H9 (cell line): ENCODE measurements around the gene POU2AF1. TPM values are rescaled to one million over a fixed set of nuclear protein-coding genes. Genes with fewer than 3 reads are reported as not detected.

Experiments
- DNase-seq: peaks from one replicate; pipeline ENCODE4 v3.0.0-alpha.2; 2017
- H2AFZ ChIP-seq: one replicate; pipeline ENCODE4 v1.6.1; 2013; ENCODE audit warnings: mild to moderate bottlenecking, low read length, control low read depth, moderate library complexity
- H2AK5ac ChIP-seq: 2 replicates; pipeline ENCODE4 v1.6.1; 2013; ENCODE audit warnings: low read length, control low read depth, mixed read lengths; ENCODE audit not compliant: insufficient read length
- H2BK120ac ChIP-seq: one replicate; pipeline ENCODE4 v1.6.1; 2013; ENCODE audit warnings: low read depth, mild to moderate bottlenecking, low read length, control low read depth, inconsistent platforms; ENCODE audit not compliant: poor library complexity, severe bottlenecking
- H2BK12ac ChIP-seq: 2 replicates; pipeline ENCODE4 v1.6.1; 2013; ENCODE audit warnings: low read length, control low read depth, mixed read lengths, low read depth; ENCODE audit not compliant: insufficient read length
- H2BK15ac ChIP-seq: 2 replicates; pipeline ENCODE4 v1.6.1; 2013; ENCODE audit warnings: low read depth, low read length, control low read depth
- H2BK20ac ChIP-seq: one replicate; pipeline ENCODE4 v1.6.1; 2013; ENCODE audit warnings: low read depth, mild to moderate bottlenecking, low read length, control low read depth, inconsistent platforms; ENCODE audit not compliant: poor library complexity, severe bottlenecking
- H2BK5ac ChIP-seq: 2 replicates; pipeline ENCODE4 v1.6.1; 2013; ENCODE audit warnings: low read length, control low read depth, mixed read lengths; ENCODE audit not compliant: insufficient read length
- H3K14ac ChIP-seq: 2 replicates; pipeline ENCODE4 v1.6.1; 2013; ENCODE audit warnings: low read length, control low read depth; ENCODE audit not compliant: insufficient read depth
- H3K18ac ChIP-seq: 2 replicates; pipeline ENCODE4 v1.6.1; 2013; ENCODE audit warnings: low read depth, mild to moderate bottlenecking, mixed read lengths, low read length, control low read depth; ENCODE audit not compliant: insufficient read length
- H3K23ac ChIP-seq: 2 replicates; pipeline ENCODE4 v1.6.1; 2013; ENCODE audit warnings: low read length, control low read depth, mixed read lengths, low read depth; ENCODE audit not compliant: insufficient read length
- H3K23me2 ChIP-seq: 2 replicates; pipeline ENCODE4 v1.6.1; 2013; ENCODE audit warnings: low read depth, mild to moderate bottlenecking, mixed read lengths, low read length, control low read depth; ENCODE audit not compliant: insufficient read length, poor library complexity, severe bottlenecking
- H3K27ac ChIP-seq: 2 replicates; pipeline ENCODE4 v1.5.1; 2013; ENCODE audit warnings: low read length, control low read depth, mixed read lengths, low read depth; ENCODE audit not compliant: insufficient read length
- H3K27me3 ChIP-seq: 2 replicates; pipeline ENCODE4 v1.6.1; 2013; ENCODE audit warnings: low read length, control low read depth, inconsistent platforms; ENCODE audit not compliant: insufficient read depth
- H3K4ac ChIP-seq: 2 replicates; pipeline ENCODE4 v1.6.1; 2013; ENCODE audit warnings: low read depth, mild to moderate bottlenecking, control low read depth, inconsistent platforms, low read length, moderate library complexity
- H3K4me1 ChIP-seq: 2 replicates; pipeline ENCODE4 v1.6.1; 2013; ENCODE audit warnings: low read length, control low read depth, inconsistent platforms; ENCODE audit not compliant: insufficient read depth
- H3K4me2 ChIP-seq: 2 replicates; pipeline ENCODE4 v1.6.1; 2013; ENCODE audit warnings: low read length, control low read depth, mixed read lengths; ENCODE audit not compliant: insufficient read length, insufficient read depth
- H3K56ac ChIP-seq: 2 replicates; pipeline ENCODE4 v1.6.1; 2013; ENCODE audit warnings: low read depth, mild to moderate bottlenecking, mixed read lengths, low read length, control low read depth; ENCODE audit not compliant: insufficient read length
- H3K79me1 ChIP-seq: 2 replicates; pipeline ENCODE4 v1.6.1; 2013; ENCODE audit warnings: low read depth, mild to moderate bottlenecking, moderate library complexity, low read length, control low read depth, inconsistent platforms; ENCODE audit not compliant: insufficient read depth, poor library complexity, severe bottlenecking
- H3K79me2 ChIP-seq: 2 replicates; pipeline ENCODE4 v1.6.1; 2013; ENCODE audit warnings: low read length, control low read depth, inconsistent platforms; ENCODE audit not compliant: insufficient read depth
- H3K9ac ChIP-seq: 2 replicates; pipeline ENCODE4 v1.6.1; 2013; ENCODE audit warnings: low read length, control low read depth, mixed read lengths; ENCODE audit not compliant: insufficient read length; ENCODE audit errors: extremely low read depth
- H3K9me3 ChIP-seq: one replicate; pipeline ENCODE4 v1.6.1; 2013; ENCODE audit warnings: low read depth, low read length, inconsistent platforms; ENCODE audit not compliant: control insufficient read depth
- H3T11ph ChIP-seq: one replicate; pipeline ENCODE4 v1.6.1; 2013; ENCODE audit warnings: mild to moderate bottlenecking, low read length, control low read depth, inconsistent platforms
- H4K20me1 ChIP-seq: one replicate; pipeline ENCODE4 v1.6.1; 2013; ENCODE audit not compliant: control insufficient read depth, insufficient read length, insufficient read depth
- H4K5ac ChIP-seq: 2 replicates; pipeline ENCODE4 v1.6.1; 2013; ENCODE audit warnings: low read depth, mild to moderate bottlenecking, mixed read lengths, low read length, control low read depth; ENCODE audit not compliant: insufficient read length
- H4K8ac ChIP-seq: replicated peaks from 2 replicates; pipeline ENCODE4 v1.6.1; 2013; ENCODE audit warnings: low read length, control low read depth, mixed read lengths, low read depth; ENCODE audit not compliant: insufficient read length
- H4K91ac ChIP-seq: 2 replicates; pipeline ENCODE4 v1.6.1; 2013; ENCODE audit warnings: low read depth, mild to moderate bottlenecking, moderate library complexity, mixed read lengths, low read length, control low read depth; ENCODE audit not compliant: insufficient read length
- H3K27ac Mint-ChIP-seq, 3 experiments: 2 replicates in 2 of 3; 3 replicates in 1 of 3; pipeline ENCODE4 v1.8.0; 2020 to 2021; ENCODE audit warnings: mixed read lengths in 3 of 3, mild to moderate bottlenecking in 1 of 3, moderate library complexity in 1 of 3
- H3K27me3 Mint-ChIP-seq: 2 replicates; pipeline ENCODE4 v1.8.0; 2021; ENCODE audit warnings: low read depth, mild to moderate bottlenecking, moderate library complexity, mixed read lengths
- H3K36me3 Mint-ChIP-seq, 3 experiments: 2 replicates in 2 of 3; 3 replicates in 1 of 3; pipeline ENCODE4 v1.8.0; 2020 to 2021; ENCODE audit warnings: low read depth in 3 of 3, mixed read lengths in 3 of 3; ENCODE audit not compliant: insufficient read depth in 1 of 3
- H3K4me1 Mint-ChIP-seq, 2 experiments: 2 replicates each; pipeline ENCODE4 v1.8.0; 2020; ENCODE audit warnings: mixed read lengths in 2 of 2
- H3K4me3 Mint-ChIP-seq, 2 experiments: 2 replicates in 1 of 2; 3 replicates in 1 of 2; pipeline ENCODE4 v1.8.0; 2020 to 2021; ENCODE audit warnings: mild to moderate bottlenecking in 2 of 2, mixed read lengths in 2 of 2, moderate library complexity in 1 of 2
- H3K9me3 Mint-ChIP-seq, 2 experiments: 2 replicates in 1 of 2; 3 replicates in 1 of 2; pipeline ENCODE4 v1.8.0; 2020; ENCODE audit warnings: mild to moderate bottlenecking in 2 of 2, mixed read lengths in 2 of 2, moderate library complexity in 1 of 2
- WGBS: extraction: QIAGEN DNeasy Blood & Tissue Kit; methylation state at CpG from one replicate; pipeline ENCODE4 v1.1.7; 2013; ENCODE audit warnings: missing lambda C conversion rate, low lambda C conversion rate, mixed read lengths; ENCODE audit not compliant: insufficient read length; ENCODE audit errors: extremely low coverage; 5-methylcytosine and 5-hydroxymethylcytosine counted together
- total RNA-seq: library from RNA; stranded (reverse); gene quantifications from 2 replicates; pipeline ENCODE4 v1.2.1, GENCODE V29; 2021
- TF ChIP-seq, protein P1 (sequence below): fragments of 200-600 bp; sonication (generic); conservative IDR thresholded peaks from 3 replicates; pipeline ENCODE4 v1.8.0; 2021; ENCODE audit warnings: antibody characterized with exemption, mild to moderate bottlenecking

Gene POU2AF1
- total RNA-seq, 1 experiment from 2014 or later = not detected

- Histone ChIP-seq H2BK5ac (no peak overlapping the region), H2BK20ac (no peak overlapping the region), H3K4me1 (no peaks in the 10 kb centered on the region), H3K14ac (no peak overlapping the region), H3K4me2 (no peak overlapping the region), H2BK15ac (no peak overlapping the region), H2AK5ac (no peak overlapping the region), H3T11ph (no peak overlapping the region), H3K18ac (no peak overlapping the region), H3K23me2 (no peaks in the 10 kb centered on the region), H3K79me1 (no peaks in the 10 kb centered on the region), H3K27ac (no peak overlapping the region), H3K79me2 (no peaks in the 10 kb centered on the region), H4K5ac (no peak overlapping the region), H4K20me1 (no peaks in the 10 kb centered on the region), H3K27me3 (no peaks in the 10 kb centered on the region), H3K56ac (no peak overlapping the region), H4K91ac (no peak overlapping the region), H3K4ac (no peak overlapping the region), H2BK120ac (no peak overlapping the region), H4K8ac (no peak overlapping the region), H2AFZ (no peak overlapping the region), H2BK12ac (no peak overlapping the region), H3K9ac (no peak overlapping the region), H3K9me3 (no peaks in the 10 kb centered on the region), H3K23ac (no peak overlapping the region)
- H3K4me1 Mint-ChIP-seq = peaks cover 12% of the 10 kb centered on the region in 2 experiments
- H3K4me3 Mint-ChIP-seq = no peak overlapping the region
- no peak for DNase-seq
- TF ChIP-seq, protein P1, sequence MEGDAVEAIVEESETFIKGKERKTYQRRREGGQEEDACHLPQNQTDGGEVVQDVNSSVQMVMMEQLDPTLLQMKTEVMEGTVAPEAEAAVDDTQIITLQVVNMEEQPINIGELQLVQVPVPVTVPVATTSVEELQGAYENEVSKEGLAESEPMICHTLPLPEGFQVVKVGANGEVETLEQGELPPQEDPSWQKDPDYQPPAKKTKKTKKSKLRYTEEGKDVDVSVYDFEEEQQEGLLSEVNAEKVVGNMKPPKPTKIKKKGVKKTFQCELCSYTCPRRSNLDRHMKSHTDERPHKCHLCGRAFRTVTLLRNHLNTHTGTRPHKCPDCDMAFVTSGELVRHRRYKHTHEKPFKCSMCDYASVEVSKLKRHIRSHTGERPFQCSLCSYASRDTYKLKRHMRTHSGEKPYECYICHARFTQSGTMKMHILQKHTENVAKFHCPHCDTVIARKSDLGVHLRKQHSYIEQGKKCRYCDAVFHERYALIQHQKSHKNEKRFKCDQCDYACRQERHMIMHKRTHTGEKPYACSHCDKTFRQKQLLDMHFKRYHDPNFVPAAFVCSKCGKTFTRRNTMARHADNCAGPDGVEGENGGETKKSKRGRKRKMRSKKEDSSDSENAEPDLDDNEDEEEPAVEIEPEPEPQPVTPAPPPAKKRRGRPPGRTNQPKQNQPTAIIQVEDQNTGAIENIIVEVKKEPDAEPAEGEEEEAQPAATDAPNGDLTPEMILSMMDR = no peak
- WGBS = no CpG with 5 or more reads among the region's 10 CpGs
- H3K36me3 Mint-ChIP-seq = no peaks in the 10 kb centered on the region; a peak in 1 of 7 replicates
- no peaks in the 10 kb centered on the region for H3K9me3 Mint-ChIP-seq
- H3K27ac Mint-ChIP-seq = no peak overlapping the region
- no peaks in the 10 kb centered on the region for H3K27me3 Mint-ChIP-seq
Measured at GRCh38 chr11:111417766-111418435, 38.8 kb upstream of the POU2AF1 start.
